Renal cortex interstitium (tissue), 11 donors: ENCODE data around the gene FOXK1. TPM values are rescaled to one million over a fixed set of nuclear protein-coding genes. Genes with fewer than 3 reads are reported as not detected.

Experiments used
- DNase-seq, 11 donors: peaks; one replicate each; pipeline ENCODE4 v3.0.0-alpha.2; 2013; ENCODE audit warnings: low read depth in 9 of 11, low spot score in 4 of 11; ENCODE audit errors: extremely low read depth in 1 of 11
- polyA plus RNA-seq, 3 donors: library from polyadenylated mRNA; unstranded; fragments of 120-200 nt; gene quantifications; one replicate each; pipeline ENCODE4 v1.2.1, GENCODE V29; 2013; ENCODE audit not compliant: insufficient read length in 3 of 3

The FOXK1 gene
- polyA plus RNA-seq, 3 donors: 16.9 to 19.8 (median 19.5) TPM

DNA sequence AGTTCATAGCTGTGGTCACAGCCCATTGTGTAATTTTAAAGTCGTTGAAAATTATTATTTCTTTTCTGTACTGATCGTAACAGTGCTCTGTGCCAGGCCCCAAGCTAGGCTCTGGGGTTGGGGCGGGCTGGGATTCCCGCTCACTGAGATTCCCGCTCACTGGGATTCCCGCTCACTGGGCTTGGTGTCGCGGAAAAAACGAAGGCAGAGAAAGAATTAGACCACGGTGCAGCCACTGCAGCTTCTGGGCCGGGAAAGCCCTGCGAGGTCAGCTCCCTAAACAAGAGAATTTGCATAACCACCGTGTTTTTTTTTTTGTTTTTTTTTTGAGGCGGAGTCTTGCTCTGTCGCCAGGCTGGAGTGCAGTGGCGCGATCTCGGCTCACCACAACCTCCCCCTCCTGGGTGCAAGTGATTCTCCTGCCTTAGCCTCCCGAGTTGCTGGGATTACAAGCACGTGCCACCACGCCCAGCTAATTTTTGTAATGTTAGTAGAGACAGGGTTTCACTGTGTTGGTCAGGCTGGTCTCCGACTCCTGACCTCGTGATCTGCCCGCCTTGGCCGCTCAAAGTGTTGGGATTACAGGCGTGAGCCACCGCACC lies 31.2 kb downstream of the FOXK1 start:
- no peak for DNase-seq

- DNase-seq: no peak
Observed at GRCh38 chr7:4714161-4714700, 32.1 kb downstream of the FOXK1 start.

DNA sequence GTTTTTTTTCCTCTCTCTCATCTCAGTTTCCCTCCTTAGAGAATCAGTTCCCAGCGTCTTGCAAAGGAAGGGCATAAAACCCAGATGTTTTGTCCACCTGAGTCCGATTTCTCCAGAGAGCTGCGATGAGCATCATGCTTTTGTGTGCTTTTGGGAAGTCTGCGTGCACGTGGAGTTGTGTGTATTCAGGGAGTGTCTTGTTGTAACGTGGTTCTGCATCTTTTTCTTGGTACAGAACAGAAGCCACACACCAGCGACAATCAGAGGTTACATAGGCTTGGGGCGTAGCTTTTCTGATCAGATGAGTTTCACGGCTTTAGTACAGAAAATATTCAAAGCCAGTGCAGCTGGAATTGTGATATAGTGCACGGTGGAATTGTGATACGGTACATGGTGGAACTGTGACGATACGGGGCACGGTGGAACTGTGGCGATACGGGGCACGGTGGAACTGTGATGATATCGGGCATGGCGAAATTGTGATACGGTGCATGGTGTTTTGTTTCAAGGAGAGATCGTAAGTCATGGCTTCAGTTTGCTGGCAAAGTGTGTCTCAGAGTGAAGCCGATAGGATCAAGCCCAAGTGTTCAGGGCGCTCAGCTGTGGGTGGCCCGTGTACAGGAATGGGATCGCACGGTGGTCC lies 32.8 kb downstream of the FOXK1 start:
- no peak for DNase-seq

DNA sequence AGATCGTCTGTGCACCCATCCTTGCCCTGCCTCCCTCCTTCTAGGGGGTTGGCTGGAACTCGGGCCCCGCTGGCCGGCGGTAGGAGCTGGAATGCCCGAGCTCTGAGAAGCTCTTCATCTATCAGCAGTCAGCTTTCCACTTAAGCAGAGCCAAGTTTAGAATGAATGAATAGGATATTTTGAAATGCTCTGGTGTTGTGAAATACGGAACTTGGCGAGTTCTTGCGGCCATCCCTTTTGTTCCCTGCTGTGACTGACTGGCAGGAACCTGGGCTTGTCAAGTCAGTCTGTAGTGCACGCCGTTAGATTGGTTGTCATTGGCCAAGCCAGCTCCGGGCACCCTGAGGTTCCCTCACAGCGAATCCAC lies 33.3 kb downstream of the FOXK1 start:
- DNase-seq: no peak

DNA sequence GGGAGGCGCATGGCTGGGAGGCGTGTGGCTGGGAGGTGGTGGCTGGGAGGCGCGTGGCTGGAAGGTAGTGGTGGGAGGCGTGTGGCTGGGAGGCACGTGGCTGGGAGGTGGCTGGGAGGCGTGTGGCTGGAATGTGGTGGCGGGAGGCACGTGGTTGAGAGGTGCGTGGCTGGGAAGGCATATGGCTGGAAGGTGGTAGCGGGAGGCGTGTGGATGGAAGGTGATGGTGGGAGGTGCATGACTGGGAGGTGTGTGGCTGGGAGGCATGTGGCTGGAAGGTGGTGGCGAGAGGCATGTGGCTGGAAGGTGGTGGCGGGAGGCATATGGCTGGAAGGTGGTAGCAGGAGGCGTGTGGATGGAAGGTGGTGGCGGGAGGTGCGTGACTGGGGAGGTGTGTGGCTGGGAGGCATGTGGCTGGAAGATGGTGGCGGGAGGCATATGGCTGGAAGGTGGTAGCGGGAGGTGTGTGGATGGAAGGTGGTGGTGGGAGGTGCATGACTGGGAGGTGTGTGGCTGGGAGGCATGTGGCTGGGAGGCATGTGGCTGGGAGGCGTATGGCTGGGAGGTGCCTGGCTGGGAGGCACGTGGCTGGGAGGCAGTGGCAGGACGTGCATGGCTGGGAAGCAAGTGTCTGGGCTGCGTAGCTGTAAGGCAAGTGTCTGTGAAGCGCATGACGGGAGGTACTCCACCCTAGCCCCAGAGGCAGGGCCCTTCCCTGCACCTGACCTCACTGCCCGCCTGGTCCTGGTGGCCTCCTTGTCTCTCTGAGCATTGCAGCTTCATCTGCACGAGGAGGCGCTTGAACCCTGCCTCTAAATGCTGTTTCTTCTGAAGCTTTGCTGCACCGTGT lies 35.1 kb downstream of the FOXK1 start:
- DNase-seq: no peak

DNA sequence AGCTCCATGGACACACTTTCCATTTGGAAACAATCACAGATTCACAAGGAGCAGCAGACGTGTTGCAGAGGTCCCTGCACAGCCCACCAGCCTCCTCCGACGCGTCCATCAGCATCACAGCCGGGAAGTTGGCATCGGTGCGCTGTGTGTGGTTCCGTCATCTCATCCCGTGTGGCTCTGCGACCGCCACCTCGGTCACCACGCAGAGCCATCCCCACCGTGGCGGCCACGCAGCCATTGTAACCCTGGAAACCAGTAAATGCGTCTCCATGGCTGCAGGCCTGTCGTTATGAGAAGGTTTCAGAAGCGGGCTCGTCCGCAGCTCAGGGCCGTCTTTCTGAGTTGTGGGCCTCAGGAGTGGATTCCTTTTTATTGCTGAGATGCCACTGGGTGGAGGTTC lies 36.0 kb downstream of the FOXK1 start:
- DNase-seq: no peak

GRCh38 chr7:4720225-4720624 lies 38.1 kb downstream of the FOXK1 start:
- DNase-seq: no peak

DNA sequence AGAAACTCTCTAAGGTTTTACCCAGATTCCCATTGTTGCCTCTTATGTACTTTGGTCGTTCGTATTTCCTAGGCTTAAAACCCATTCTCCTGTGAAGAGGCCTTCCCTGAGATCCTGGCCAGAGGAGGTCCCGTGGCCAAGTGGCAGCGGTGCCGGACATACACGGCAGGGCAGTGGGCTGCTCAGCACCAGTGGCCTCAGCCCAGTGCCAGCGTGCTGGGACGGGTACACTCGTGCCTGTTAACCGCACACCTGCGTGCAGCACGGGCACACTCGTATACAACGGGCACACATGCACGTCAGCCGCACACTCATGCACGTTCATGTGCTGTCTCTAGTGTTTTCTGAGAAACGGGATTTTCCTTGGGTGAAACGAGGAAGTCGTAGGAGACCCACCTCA lies 40.2 kb downstream of the FOXK1 start:
- DNase-seq: no peak

DNA sequence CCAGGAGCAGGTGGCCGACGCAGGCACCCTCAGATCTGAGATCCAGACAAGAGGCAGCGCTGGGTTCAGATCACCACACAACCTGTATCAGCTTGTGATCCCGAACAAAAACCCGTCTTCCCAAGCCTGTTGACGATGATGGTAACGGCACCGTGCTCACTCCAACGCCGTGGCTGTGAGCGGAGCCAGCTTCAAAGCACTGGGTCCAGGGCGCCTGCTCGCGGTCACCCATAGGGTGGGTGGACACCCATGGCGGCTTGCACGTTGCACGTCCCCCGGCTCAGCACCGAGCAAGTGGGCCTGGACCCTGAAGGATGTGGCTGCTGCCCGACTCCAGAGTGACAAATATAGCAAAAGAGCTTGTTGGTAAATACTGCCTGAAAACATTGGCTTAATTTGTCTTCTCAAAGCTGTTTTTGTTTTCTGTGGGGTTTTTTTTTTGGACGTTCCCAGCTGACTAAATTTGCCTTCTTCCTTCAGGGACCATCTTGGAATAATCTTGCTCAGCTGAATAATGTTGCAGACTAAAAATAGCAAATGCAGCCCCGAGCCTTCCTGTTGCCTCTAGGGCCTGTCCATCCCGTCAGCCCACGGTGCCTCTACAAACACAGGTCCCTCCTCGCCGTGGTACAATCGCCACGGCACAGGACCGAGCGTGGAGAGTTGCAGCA lies 41.0 kb downstream of the FOXK1 start:
- no peak for DNase-seq

DNA sequence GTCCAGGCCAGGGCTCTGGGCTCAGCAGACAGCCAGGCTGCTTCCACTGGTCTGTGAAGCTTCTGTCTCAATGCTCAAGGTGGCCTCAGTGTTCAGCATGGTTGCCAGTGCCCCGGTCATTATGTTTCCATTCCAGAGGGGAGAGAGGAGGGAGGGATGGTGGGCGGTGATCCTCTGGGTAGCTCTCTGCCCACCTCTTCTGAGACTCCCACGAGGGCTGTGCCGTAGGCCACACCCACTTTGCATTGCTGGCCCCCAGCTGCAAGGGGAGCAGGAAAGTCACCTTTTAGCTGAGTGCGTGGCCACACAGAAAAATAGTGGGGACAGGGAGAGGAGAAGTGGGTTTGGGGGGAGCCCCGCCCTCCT lies 42.5 kb downstream of the FOXK1 start:
- DNase-seq: no peak

DNA sequence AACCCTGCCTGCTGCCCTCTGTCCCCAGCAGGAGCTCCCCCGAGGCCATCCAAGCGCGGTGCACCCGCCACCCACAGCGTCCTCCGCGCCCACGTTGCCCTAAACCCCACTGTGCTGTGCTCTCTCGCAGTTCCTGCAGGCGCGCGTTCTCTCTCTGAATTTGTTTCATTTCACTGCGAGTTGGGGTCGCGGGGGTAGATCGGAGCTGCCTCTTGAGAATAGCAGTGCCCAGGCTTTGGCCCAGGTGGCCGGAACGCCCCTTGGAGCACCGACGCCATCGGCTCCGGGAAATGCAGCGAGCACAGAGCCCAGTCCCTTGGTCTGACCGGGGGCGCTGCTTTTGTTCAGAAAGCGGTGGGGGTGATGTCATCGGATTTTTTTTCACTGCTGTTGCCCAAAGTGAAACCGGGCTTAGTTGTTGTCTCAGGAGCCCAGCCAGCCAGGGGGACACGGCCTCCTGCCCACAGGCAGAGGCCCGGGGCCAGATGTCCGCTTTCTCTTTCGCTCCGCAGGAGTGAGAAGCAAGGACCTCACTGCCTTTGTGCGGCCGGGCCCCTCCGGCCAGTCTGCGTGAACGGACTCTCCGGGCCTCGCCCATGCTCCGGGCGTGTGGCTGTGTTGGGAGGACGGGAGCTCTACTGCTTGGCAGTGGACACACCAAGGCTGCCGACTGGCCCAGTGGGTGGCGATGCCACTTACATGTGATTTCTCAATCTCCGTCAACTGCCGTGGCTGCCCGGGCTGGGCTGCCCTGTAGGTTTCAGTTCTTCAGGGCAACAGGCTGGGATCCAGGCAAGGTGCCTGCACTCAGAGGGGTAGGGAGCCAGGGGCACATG lies 43.1 kb downstream of the FOXK1 start:
- peak in 4 of 11 donors; percentile 53 to 82 (median 67) for DNase-seq

DNA sequence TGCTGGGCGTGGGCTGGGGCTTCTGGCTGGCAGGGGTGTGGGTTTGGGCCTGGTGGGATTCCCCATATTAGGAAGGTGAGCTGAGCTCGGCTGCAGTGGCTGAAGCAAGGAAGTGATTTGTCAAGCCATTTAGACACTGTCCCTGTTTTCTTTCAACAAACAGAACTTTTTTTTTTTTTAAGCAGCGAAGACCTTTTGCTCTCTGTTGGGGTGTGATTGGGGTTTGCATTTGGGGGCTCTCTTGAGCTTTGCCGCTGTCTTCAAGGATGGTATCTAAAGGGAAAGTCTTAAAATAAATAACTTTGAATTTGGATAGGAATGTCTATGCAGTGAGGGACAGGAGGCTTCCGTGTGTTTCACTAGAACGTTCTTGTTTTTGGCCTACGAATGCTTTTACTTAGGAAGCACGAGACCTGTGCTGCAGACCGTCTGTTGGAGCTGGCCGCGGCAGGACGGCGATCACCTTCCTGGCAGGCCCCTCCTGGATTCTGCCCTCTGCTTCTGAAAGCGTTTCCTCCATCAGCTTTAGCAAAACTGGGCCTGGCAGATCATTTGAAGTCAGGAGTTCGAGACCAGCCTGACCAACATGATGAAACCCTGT lies 43.9 kb downstream of the FOXK1 start:
- no peak for DNase-seq

DNA sequence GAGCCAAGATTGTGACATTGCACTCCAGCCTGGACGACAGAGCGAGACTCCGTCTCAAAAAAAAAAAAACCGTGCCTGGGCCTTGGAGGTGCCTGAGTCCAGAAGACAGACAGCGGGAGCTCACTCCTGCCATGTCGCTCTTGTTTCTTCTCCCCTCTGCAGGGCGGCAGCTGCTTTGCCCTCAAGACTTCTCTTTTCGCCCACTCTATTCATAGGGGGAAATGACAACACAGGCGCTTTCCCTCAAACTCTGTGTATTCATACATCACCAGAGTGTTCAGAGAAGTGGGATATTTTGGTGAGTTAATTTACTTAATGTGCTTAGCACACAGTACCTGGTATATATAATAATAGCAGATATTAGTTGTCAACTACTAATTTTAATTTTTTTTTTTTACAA lies 44.5 kb downstream of the FOXK1 start:
- DNase-seq: no peak

GRCh38 chr7:4727914-4728705 lies 46.0 kb downstream of the FOXK1 start:
- no peak for DNase-seq

GRCh38 chr7:4729266-4729665 lies 47.2 kb downstream of the FOXK1 start:
- no peak for DNase-seq

DNA sequence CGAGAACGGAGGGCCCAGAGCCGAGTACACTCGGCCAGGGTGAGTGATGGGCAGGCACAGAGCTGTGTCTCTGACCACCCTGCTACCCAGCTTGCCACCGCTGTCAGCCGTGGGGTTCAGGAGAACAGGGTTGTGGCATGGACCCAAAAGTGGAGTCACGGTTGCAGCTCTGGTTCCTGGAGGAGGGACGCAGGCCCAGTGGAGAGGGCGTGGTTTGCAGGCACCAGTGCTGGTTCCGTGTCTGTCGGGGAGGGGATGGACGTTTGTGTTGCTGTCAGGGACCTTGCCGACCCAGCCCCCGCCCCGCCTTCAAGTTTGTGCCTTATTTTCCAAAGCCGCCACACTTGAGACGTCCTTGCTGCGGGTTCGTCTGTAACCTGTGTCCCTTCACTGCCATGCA lies 48.2 kb downstream of the FOXK1 start:
- DNase-seq: no peak

DNA sequence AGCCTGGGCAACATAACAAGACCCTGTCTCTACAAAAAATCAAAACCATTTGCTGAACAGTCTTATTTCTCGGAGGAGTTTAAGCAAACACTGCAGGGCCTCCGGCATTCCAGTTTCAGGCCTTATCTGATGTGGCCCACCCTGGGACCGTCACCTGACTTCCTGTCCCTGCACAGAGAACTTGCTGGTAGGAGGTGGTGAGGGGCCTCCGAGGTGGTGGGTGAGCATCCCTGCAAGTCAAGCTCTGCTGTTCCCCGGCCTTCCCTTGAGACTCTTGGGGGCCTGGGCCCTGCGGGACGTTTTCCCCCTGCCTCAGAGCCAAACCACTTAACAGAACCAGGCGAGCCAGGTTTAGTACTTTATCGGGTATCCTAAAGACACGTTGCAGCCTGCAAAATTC lies 48.9 kb downstream of the FOXK1 start:
- no peak for DNase-seq

- no peak for DNase-seq
Observed at GRCh38 chr7:4731803-4732202, 49.7 kb downstream of the FOXK1 start.
